Astrocyte (in vitro differentiated cells and primary cell): ENCODE data around the gene GJB3. TPM values are rescaled to one million over a fixed set of nuclear protein-coding genes. Genes with fewer than 3 reads are reported as not detected.

Source experiments
- DNase-seq: peaks from one replicate; pipeline ENCODE4 v3.0.0-alpha.2; 2010; ENCODE audit warnings: low read depth
- FAIRE-seq: peaks from 2 replicates; lab custom pipeline; 2011; peaks lifted over from hg19 to GRCh38; lab: Jason Lieb, UNC
- H2AFZ ChIP-seq: 2 replicates; pipeline ENCODE4 v1.6.0; 2012; ENCODE audit warnings: low read depth, low read length, inconsistent platforms
- H3K27ac ChIP-seq: 2 replicates; pipeline ENCODE4 v1.5.1; 2011; ENCODE audit warnings: low read depth, low read length, inconsistent platforms
- H3K27me3 ChIP-seq: 2 replicates; pipeline ENCODE4 v1.6.0; 2011; ENCODE audit warnings: low read length, inconsistent platforms; ENCODE audit not compliant: insufficient read depth
- H3K36me3 ChIP-seq: 2 replicates; pipeline ENCODE4 v1.5.1; 2011; ENCODE audit warnings: low read length, inconsistent platforms; ENCODE audit not compliant: insufficient read depth
- H3K4me1 ChIP-seq: 2 replicates; pipeline ENCODE4 v1.5.1; 2011; ENCODE audit warnings: low read length, inconsistent platforms; ENCODE audit not compliant: insufficient read depth
- H3K4me2 ChIP-seq: 2 replicates; pipeline ENCODE4 v1.6.0; 2012; ENCODE audit warnings: low read length, inconsistent platforms
- H3K4me3 ChIP-seq: 2 replicates; pipeline ENCODE4 v1.5.1; 2011; ENCODE audit warnings: low read depth, mild to moderate bottlenecking, low read length, inconsistent platforms; ENCODE audit not compliant: insufficient read depth
- H3K79me2 ChIP-seq: 2 replicates; pipeline ENCODE4 v1.6.0; 2012; ENCODE audit warnings: mild to moderate bottlenecking, low read length, inconsistent platforms; ENCODE audit not compliant: insufficient read depth
- H3K9ac ChIP-seq: 2 replicates; pipeline ENCODE4 v1.6.0; 2012; ENCODE audit warnings: mild to moderate bottlenecking, low read length, inconsistent platforms
- H3K9me3 ChIP-seq: 2 replicates; pipeline ENCODE4 v1.5.1; 2012; ENCODE audit warnings: low read depth, mild to moderate bottlenecking, low read length, inconsistent platforms; ENCODE audit not compliant: insufficient read depth
- H4K20me1 ChIP-seq: 2 replicates; pipeline ENCODE4 v1.6.0; 2012; ENCODE audit warnings: low read length, inconsistent platforms; ENCODE audit not compliant: insufficient read depth
- H3K27ac Mint-ChIP-seq: one replicate; pipeline ENCODE4 v1.8.0; 2021; ENCODE audit warnings: mild to moderate bottlenecking, mixed read lengths; ENCODE audit not compliant: unreplicated experiment
- H3K27me3 Mint-ChIP-seq: one replicate; pipeline ENCODE4 v1.8.0; 2021; ENCODE audit warnings: low read depth, mixed read lengths; ENCODE audit not compliant: unreplicated experiment
- H3K36me3 Mint-ChIP-seq: one replicate; pipeline ENCODE4 v1.8.0; 2021; ENCODE audit warnings: low read depth, mixed read lengths; ENCODE audit not compliant: unreplicated experiment
- H3K4me1 Mint-ChIP-seq: one replicate; pipeline ENCODE4 v1.8.0; 2021; ENCODE audit warnings: low read depth, mixed read lengths; ENCODE audit not compliant: unreplicated experiment
- H3K4me3 Mint-ChIP-seq: one replicate; pipeline ENCODE4 v1.8.0; 2021; ENCODE audit warnings: mild to moderate bottlenecking, moderate library complexity, mixed read lengths; ENCODE audit not compliant: unreplicated experiment
- H3K9me3 Mint-ChIP-seq: one replicate; pipeline ENCODE4 v1.8.0; 2021; ENCODE audit warnings: mild to moderate bottlenecking, mixed read lengths; ENCODE audit not compliant: unreplicated experiment
- EZH2 ChIP-seq: IDR thresholded peaks from 2 replicates; pipeline ENCODE4 v1.6.1; 2012; ENCODE audit warnings: mild to moderate bottlenecking, low read length, inconsistent platforms; ENCODE audit not compliant: insufficient read depth
- total RNA-seq: library from RNA; stranded (reverse); gene quantifications from 2 replicates; pipeline ENCODE4 v1.2.1, GENCODE V29; 2021
- TF ChIP-seq, protein P1 (sequence below): IDR thresholded peaks from 2 replicates; pipeline ENCODE4 v1.5.1; 2011; ENCODE audit warnings: low read depth, mild to moderate bottlenecking, inconsistent platforms, low read length, moderate library complexity; ENCODE audit not compliant: insufficient read depth

Gene GJB3
- total RNA-seq, 1 donor from 2014 or later: 0.32 TPM

DNA sequence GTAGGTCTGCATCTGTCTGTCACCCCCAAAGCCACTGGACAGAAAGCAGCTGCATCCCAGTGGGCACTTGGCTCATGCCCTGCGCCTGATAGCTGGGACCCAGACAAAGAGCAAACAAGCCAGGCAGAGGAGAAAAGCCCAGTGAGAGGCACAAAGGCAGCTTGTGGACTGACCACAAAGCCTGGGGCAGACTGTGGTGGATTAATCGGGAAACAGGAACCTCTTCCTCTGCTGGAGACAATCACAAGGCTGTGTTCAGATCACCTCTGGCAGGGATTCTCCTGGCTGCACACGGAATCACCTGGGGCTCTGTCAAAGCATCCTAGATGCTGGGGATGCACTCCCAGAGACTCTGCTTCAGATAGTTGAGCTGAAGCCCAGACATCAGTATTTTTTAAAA is 41.4 kb upstream of the GJB3 start:
- H3K4me2 ChIP-seq: no peak overlapping the region
- peaks cover 7% of the 10 kb centered on the region for H3K27me3 ChIP-seq
- H3K4me3 ChIP-seq: no peak overlapping the region
- H3K79me2 ChIP-seq: no peaks in the 10 kb centered on the region
- H3K36me3 ChIP-seq: no peaks in the 10 kb centered on the region
- TF ChIP-seq, protein P1, sequence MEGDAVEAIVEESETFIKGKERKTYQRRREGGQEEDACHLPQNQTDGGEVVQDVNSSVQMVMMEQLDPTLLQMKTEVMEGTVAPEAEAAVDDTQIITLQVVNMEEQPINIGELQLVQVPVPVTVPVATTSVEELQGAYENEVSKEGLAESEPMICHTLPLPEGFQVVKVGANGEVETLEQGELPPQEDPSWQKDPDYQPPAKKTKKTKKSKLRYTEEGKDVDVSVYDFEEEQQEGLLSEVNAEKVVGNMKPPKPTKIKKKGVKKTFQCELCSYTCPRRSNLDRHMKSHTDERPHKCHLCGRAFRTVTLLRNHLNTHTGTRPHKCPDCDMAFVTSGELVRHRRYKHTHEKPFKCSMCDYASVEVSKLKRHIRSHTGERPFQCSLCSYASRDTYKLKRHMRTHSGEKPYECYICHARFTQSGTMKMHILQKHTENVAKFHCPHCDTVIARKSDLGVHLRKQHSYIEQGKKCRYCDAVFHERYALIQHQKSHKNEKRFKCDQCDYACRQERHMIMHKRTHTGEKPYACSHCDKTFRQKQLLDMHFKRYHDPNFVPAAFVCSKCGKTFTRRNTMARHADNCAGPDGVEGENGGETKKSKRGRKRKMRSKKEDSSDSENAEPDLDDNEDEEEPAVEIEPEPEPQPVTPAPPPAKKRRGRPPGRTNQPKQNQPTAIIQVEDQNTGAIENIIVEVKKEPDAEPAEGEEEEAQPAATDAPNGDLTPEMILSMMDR: no peak
- no peak for TF ChIP-seq EZH2
- FAIRE-seq: no peak
- no peak overlapping the region for H2AFZ ChIP-seq
- Mint-ChIP-seq H3K36me3 (no peaks in the 10 kb centered on the region), H3K27ac (no peak overlapping the region), H3K9me3 (no peaks in the 10 kb centered on the region), H3K4me1 (no peaks in the 10 kb centered on the region), H3K4me3 (no peak overlapping the region), H3K27me3 (peaks cover 46% of the 10 kb centered on the region)
- peaks cover 3% of the 10 kb centered on the region for H4K20me1 ChIP-seq
- H3K9me3 ChIP-seq: no peaks in the 10 kb centered on the region
- H3K4me1 ChIP-seq: no peaks in the 10 kb centered on the region
- no peak for DNase-seq
- no peak overlapping the region for H3K27ac ChIP-seq
- H3K9ac ChIP-seq: no peak overlapping the region

GRCh38 chr1:34740161-34740868 is 40.7 kb upstream of the GJB3 start:
- Histone ChIP-seq H3K36me3 (no peaks in the 10 kb centered on the region), H3K4me2 (peak overlapping the region; percentile 5), H4K20me1 (peaks cover 3% of the 10 kb centered on the region), H3K9ac (no peak overlapping the region), H3K4me3 (no peak overlapping the region), H3K27ac (no peak overlapping the region), H3K79me2 (no peaks in the 10 kb centered on the region), H3K27me3 (peaks cover 7% of the 10 kb centered on the region), H2AFZ (no peak overlapping the region), H3K4me1 (no peaks in the 10 kb centered on the region), H3K9me3 (no peaks in the 10 kb centered on the region)
- FAIRE-seq (no peak), DNase-seq (no peak)
- peaks cover 51% of the 10 kb centered on the region for H3K27me3 Mint-ChIP-seq
- TF ChIP-seq EZH2: no peak
- TF ChIP-seq, protein P1: no peak
- no peak overlapping the region for H3K27ac Mint-ChIP-seq
- H3K4me1 Mint-ChIP-seq: no peaks in the 10 kb centered on the region
- H3K36me3 Mint-ChIP-seq: no peaks in the 10 kb centered on the region
- no peaks in the 10 kb centered on the region for H3K9me3 Mint-ChIP-seq
- H3K4me3 Mint-ChIP-seq: no peak overlapping the region

GRCh38 chr1:34742667-34743270 is 38.2 kb upstream of the GJB3 start:
- peaks cover 6% of the 10 kb centered on the region for H3K27me3 ChIP-seq
- Mint-ChIP-seq H3K27ac (no peak overlapping the region), H3K27me3 (peaks cover 51% of the 10 kb centered on the region), H3K9me3 (no peaks in the 10 kb centered on the region), H3K4me1 (no peaks in the 10 kb centered on the region), H3K4me3 (no peak overlapping the region), H3K36me3 (no peaks in the 10 kb centered on the region)
- no peak overlapping the region for H3K9ac ChIP-seq
- no peak overlapping the region for H3K4me3 ChIP-seq
- H3K36me3 ChIP-seq: no peaks in the 10 kb centered on the region
- H2AFZ ChIP-seq: peak overlapping the region; percentile 5
- H3K4me1 ChIP-seq: no peaks in the 10 kb centered on the region
- H3K79me2 ChIP-seq: no peaks in the 10 kb centered on the region
- FAIRE-seq (no peak), DNase-seq (no peak)
- TF ChIP-seq, protein P1: peak; percentile 73
- TF ChIP-seq EZH2: no peak
- peaks cover 3% of the 10 kb centered on the region for H4K20me1 ChIP-seq
- H3K27ac ChIP-seq: no peak overlapping the region
- no peak overlapping the region for H3K4me2 ChIP-seq
- H3K9me3 ChIP-seq: no peaks in the 10 kb centered on the region
